ENCODE measurements around the gene CCDC197. TPM values are rescaled to one million over a fixed set of nuclear protein-coding genes. Genes with fewer than 3 reads are reported as not detected.

The CCDC197 gene
- total RNA-seq, 1 experiment from 2014 or later = not detected

DNA sequence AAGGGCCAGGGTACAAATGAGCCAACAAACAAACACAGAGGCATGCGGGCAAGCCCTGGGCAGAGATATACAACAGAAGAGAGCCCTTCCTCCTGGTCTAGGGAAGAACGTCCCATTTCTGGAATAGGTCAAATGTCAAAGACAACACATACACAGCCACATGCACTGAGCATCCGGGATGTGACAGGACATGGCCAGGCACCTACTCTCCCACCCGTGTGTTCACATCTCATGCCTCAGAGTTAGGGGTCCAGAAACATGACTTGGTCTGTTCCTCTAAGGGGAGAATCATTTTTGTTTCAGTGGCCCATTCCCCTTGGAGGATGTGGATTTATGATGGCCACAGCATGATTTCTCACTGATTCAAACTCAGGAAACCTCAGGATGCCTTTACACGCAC, 19.9 kb upstream of the CCDC197 start:
- DNase-seq (ENCODE audit: extremely low read depth, low read depth) = no peak

GRCh38 chr14:93977790-93978581, 19.1 kb upstream of the CCDC197 start:
- no peak for DNase-seq (ENCODE audit: extremely low read depth, low read depth)

DNA sequence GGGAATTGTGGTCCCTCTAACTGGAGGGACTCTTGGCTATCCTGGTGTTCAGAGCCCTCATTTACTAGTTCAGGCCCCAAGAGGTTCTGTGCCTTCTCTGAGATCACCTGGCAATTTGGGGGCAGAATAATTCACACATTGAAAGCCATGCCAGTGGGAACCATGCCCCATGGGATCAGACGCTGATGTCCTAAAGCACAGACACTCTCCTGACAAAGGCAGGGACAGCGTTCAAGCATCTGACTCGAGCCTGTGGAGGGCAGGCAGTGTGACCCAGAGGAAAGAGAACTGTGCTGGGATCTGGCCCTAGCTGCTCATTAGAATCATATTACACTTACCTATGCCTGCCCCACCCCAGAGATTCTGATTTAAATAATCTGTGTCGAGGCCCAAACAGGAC, 18.4 kb upstream of the CCDC197 start:
- DNase-seq (ENCODE audit: extremely low read depth, low read depth) = no peak

- no peak for DNase-seq (ENCODE audit: extremely low read depth, low read depth)
Measured at GRCh38 chr14:93980456-93981201, 16.5 kb upstream of the CCDC197 start.

DNA sequence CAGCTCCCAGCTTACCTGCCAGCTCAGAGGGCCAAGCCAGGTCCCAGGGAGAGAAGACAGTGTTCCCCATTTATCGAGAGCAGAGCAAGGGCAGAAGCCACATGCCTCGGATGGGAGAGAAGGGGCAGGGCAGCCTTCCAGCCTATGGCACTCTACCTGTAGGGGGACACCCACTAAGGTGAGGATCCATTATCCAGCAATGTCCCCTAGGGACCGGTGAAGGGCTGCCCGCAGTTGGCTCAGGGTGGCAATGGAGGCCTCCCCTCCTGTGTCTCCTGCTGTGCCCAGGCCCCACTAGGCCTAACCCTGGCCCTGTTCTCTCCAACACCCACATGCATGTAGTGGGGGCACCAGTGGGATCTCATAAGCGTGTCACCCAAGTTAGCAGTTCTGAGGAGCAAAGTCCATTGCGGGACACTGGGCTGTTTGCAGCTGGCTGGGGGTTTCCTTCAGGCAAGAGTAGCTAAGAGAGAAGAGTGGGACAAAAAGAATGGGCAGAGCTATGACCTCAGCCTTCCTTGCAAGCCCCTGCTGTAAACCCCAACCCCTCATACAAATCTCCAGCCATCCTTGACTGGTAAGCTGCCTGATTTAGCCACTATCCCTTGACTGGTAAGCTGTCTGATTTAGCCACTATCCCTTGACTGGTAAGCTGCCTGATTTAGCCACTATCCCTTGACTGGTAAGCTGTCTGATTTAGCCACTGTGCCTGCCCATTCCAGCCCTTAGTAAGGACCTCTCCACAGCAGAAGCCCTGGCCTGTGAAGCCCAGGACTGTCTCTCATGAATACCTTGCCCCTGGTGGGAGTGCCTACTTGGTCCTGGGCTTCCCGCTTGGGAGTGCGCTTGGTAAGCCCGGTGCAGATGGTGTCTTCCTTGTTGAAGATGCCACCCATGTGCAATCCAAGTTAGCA, 15.5 kb upstream of the CCDC197 start:
- DNase-seq (ENCODE audit: extremely low read depth, low read depth) = no peak

- DNase-seq (ENCODE audit: extremely low read depth, low read depth) = no peak
Measured at GRCh38 chr14:93982230-93983007, 14.7 kb upstream of the CCDC197 start.

GRCh38 chr14:93984070-93984469, 13.0 kb upstream of the CCDC197 start:
- no peak for DNase-seq (ENCODE audit: extremely low read depth, low read depth)

GRCh38 chr14:93984987-93985410, 12.1 kb upstream of the CCDC197 start:
- peak; percentile 23 for DNase-seq (ENCODE audit: extremely low read depth, low read depth)

DNA sequence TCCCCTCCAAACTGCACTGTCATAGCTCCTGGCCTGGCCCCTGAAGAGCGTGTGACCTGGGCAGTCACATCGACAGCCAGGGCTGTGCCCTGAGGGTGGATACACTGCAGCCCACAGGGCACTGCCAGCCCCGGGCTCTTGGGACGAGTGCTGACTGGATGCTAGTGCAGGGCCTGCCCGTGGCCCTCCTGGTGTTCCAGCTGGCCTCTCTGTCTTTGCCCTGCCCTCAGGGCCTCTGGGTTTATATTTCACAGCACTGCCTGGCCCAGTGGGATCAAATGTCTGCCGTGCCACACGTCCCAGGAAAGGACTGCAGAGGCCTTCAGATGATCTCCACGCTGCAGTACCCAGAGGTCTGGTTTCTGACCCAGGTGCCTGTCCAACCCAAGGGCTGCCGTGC, 10.1 kb upstream of the CCDC197 start:
- DNase-seq (ENCODE audit: extremely low read depth, low read depth) = no peak

DNA sequence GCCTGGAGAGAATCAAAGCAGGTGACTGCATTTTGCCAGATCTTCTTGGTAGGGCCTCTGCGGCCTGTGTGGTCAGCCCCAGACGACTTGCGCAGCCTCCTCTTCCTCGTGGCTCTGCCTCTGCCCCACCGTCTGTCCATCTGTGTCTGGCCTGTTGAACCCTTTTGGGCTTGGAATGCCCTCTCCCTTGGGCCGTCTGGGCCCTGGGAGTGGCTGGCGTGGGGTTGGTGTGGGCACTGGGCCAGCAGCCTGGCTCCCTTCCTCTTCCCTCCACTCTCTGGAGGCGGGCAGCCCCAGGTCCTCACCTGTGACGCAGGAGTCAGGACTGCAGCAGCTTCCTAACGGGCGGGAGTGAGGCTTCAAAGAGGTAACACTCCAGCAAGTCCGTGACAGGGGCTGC, 9.7 kb upstream of the CCDC197 start:
- no peak for DNase-seq (ENCODE audit: extremely low read depth, low read depth)

- no peak for DNase-seq (ENCODE audit: extremely low read depth, low read depth)
Measured at GRCh38 chr14:93987815-93988476, 9.2 kb upstream of the CCDC197 start.

- DNase-seq (ENCODE audit: extremely low read depth, low read depth) = no peak
Measured at GRCh38 chr14:93989939-93990338, 7.2 kb upstream of the CCDC197 start.

DNA sequence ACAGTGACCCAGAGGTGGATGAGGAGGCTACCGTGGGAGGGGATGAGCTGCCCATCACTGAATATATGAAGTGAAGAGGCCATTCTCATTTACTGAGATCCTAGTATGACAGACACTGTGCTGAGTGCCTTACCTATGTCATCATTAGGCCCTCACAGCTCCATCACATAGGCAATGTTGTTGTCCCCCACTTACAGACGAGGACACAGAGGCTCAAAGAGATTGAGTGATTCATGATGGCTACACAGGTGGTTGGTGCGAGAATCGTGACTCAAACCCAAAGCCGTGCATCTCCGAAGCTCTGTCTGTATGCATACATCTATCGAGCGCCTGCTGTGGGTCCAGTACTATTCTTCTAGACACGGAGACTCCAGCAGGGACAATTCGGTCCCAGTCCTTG, 5.9 kb upstream of the CCDC197 start:
- no peak for DNase-seq (ENCODE audit: extremely low read depth, low read depth)

DNA sequence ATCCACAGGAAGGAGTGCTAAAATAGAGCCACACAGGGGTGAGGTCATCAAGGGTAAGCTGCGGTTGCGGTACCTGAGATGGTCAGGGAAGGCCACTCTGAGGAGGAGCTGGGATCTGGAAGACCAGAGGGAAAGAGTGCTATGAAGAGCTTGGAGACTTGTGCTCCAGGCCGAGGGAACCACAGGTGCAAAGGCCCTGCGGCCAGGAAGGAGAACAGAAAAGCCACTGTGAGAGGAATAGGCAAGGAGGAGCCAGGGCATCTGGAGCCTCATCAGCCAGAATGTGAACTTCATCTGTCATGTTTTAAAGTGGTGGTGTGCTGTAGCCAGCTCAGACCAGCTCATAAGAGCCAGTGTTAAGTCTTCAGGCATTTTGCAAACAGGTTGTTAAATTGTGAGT, 5.5 kb upstream of the CCDC197 start:
- DNase-seq (ENCODE audit: extremely low read depth, low read depth) = no peak

DNA sequence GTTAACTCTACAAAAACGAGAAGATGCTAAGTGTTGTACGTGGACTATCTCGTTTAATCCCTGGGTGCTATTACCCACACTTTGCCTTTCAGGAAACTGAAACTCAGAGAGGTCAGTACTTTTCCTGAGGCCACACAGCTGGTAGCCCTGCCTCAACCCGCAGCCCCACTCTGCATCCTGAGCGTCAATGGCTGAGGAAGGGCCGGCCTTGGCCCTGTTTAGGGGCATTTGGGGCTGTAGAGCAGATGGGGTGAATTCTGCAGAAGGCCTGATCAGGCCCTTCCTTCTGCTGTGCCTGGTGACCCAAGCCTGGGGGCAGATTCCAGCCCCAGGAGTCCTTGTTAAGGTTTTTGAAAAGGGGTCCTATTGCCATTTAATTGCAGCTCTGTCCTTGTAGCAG, 3.7 kb upstream of the CCDC197 start:
- no peak for DNase-seq (ENCODE audit: extremely low read depth, low read depth)

GRCh38 chr14:93994919-93995682, 2.0 kb upstream of the CCDC197 start:
- DNase-seq (ENCODE audit: extremely low read depth, low read depth) = no peak

DNA sequence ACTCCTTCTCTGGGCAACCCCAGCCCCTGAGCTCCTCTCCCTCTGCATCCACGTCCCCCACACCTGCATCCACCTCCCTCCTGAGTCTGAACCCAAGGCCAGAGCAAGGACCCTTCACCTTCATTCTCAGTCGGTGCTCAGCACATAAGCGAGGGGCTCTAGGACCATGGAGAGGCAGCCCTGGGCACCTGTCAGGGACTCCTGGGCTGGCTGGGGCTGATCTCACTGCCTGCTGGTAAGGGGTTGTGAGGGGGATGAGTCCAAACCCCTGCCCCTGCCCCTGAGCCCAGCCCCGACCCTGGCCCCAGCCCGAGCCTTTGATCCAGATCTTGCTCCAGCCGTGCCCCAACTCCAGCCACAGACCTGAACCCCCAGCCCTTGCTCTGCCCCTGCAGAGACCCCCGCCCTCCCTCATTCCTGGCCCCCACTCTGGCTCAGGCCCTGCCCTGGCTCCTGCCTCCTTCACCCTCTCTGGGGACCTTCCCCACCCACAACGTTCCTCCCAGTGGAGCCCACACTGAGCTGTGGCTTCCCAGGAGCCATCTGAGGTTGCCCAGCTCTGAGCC, 888 bp upstream of the CCDC197 start:
- DNase-seq (ENCODE audit: extremely low read depth, low read depth) = no peak
